Hepatocyte (in vitro differentiated cells): ENCODE results near the gene PRDM5.

Experiments
- EZH2phosphoT487 ChIP-seq: fragments of 200-600 bp; sonication (generic); IDR thresholded peaks from one replicate; pipeline ENCODE4 v1.6.1; 2018; ENCODE audit warnings: antibody characterized with exemption, mild to moderate bottlenecking, low read depth, moderate library complexity; ENCODE audit not compliant: unreplicated experiment, severe bottlenecking
- TF ChIP-seq, protein P1 (sequence below): fragments of 200-600 bp; sonication (generic); IDR thresholded peaks from 2 replicates; pipeline ENCODE4 v1.5.1; 2016; ENCODE audit warnings: antibody characterized with exemption, mild to moderate bottlenecking; ENCODE audit not compliant: poor library complexity

DNA sequence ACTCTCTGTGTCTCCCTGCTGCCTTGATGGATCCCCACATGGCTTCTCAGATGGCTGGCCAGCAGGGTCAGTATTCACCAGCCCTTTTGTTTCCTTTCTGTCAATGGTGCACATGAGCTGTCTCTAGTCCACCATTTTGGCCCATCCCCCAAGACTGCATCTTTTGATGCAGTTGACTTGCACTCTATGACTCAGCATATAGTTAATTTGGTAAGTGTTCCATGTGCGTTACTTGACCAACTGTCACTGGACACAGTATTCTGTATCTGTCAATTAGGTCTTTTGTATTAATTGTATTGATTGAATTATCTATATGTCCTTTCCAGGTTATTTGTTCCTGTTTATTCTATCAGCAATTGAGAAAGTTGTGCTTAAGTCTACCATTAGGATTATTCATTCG lies 29.2 kb downstream of the PRDM5 start:
- TF ChIP-seq, protein P1, sequence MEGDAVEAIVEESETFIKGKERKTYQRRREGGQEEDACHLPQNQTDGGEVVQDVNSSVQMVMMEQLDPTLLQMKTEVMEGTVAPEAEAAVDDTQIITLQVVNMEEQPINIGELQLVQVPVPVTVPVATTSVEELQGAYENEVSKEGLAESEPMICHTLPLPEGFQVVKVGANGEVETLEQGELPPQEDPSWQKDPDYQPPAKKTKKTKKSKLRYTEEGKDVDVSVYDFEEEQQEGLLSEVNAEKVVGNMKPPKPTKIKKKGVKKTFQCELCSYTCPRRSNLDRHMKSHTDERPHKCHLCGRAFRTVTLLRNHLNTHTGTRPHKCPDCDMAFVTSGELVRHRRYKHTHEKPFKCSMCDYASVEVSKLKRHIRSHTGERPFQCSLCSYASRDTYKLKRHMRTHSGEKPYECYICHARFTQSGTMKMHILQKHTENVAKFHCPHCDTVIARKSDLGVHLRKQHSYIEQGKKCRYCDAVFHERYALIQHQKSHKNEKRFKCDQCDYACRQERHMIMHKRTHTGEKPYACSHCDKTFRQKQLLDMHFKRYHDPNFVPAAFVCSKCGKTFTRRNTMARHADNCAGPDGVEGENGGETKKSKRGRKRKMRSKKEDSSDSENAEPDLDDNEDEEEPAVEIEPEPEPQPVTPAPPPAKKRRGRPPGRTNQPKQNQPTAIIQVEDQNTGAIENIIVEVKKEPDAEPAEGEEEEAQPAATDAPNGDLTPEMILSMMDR = no peak
- TF ChIP-seq EZH2phosphoT487 = no peak
